Common myeloid progenitor, CD34-positive (primary cell): ENCODE data around the gene FLNA.
A peak's percentile ranks its signal among the peaks of the same experiment; 100 is the strongest.
"Not testable (repeated sequence)": the region's sequence is repeated elsewhere in the genome, so short reads cannot be mapped to it uniquely, and the experiment has no call there.

ENCODE experiments used
- CTCF ChIA-PET: fragments of 350-600 bp; sonication (Branson Sonifier 250); formaldehyde crosslinking; loops from one replicate; lab custom pipeline; 2021; ENCODE audit warnings: antibody characterized with exemption; lab: Charles Lee
- POLR2A ChIA-PET: fragments of 350-600 bp; sonication (Branson Sonifier 250); formaldehyde crosslinking; loops from one replicate; lab custom pipeline; 2021; ENCODE audit warnings: antibody characterized with exemption; lab: Charles Lee
- DNase-seq, 3 donors: peaks; one replicate each; pipeline versions ENCODE4 v3.0.0 to v3.0.0-alpha.2; 2013
- H3K27ac ChIP-seq, 2 experiments: 1 replicate in 1 of 2; 2 replicates in 1 of 2; pipeline ENCODE4 v1.7.0; 2013; ENCODE audit warnings: inconsistent platforms in 2 of 2, low read length in 2 of 2, mild to moderate bottlenecking in 2 of 2, low read depth in 1 of 2, moderate library complexity in 1 of 2; ENCODE audit not compliant: severe bottlenecking in 2 of 2, insufficient read depth in 1 of 2, poor library complexity in 1 of 2
- H3K27me3 ChIP-seq, 5 experiments: replicated peaks in 2 of 5; 1 replicate in 3 of 5; 2 replicates in 2 of 5; pipeline versions ENCODE4 v1.6.1 to v1.7.0; 2013; ENCODE audit warnings: low read length in 4 of 5, mild to moderate bottlenecking in 2 of 5, moderate library complexity in 2 of 5, inconsistent platforms in 1 of 5; ENCODE audit not compliant: insufficient read depth in 5 of 5, control insufficient read depth in 4 of 5
- H3K36me3 ChIP-seq, 4 experiments: 1 replicate in 2 of 4; 2 replicates in 2 of 4; pipeline versions ENCODE4 v1.6.1 to v1.7.0; 2013; ENCODE audit warnings: low read length in 3 of 4, control low read depth in 1 of 4, mild to moderate bottlenecking in 1 of 4; ENCODE audit not compliant: control insufficient read depth in 4 of 4, insufficient read depth in 4 of 4
- H3K4me1 ChIP-seq, 4 experiments: 1 replicate in 3 of 4; 2 replicates in 1 of 4; pipeline versions ENCODE4 v1.6.1 to v1.7.1; 2013; ENCODE audit warnings: low read length in 3 of 4, mild to moderate bottlenecking in 3 of 4, control low read depth in 1 of 4, inconsistent platforms in 1 of 4, moderate library complexity in 1 of 4; ENCODE audit not compliant: control insufficient read depth in 4 of 4, insufficient read depth in 4 of 4; ENCODE audit errors: control extremely low read depth in 1 of 4
- H3K4me3 ChIP-seq, 7 experiments: 1 replicate in 4 of 7; 2 replicates in 3 of 7; pipeline versions ENCODE4 v1.5.1 to v1.7.0; 2013; ENCODE audit warnings: mild to moderate bottlenecking in 7 of 7, low read length in 6 of 7, moderate library complexity in 6 of 7, inconsistent platforms in 2 of 7, low read depth in 2 of 7, control low read depth in 1 of 7; ENCODE audit not compliant: insufficient read depth in 4 of 7, control insufficient read depth in 1 of 7; ENCODE audit errors: extremely low read depth in 1 of 7
- H3K9me3 ChIP-seq, 5 experiments: 1 replicate in 4 of 5; 2 replicates in 1 of 5; pipeline versions ENCODE4 v1.6.1 to v1.7.1; 2013; ENCODE audit warnings: low read length in 4 of 5, mild to moderate bottlenecking in 2 of 5, inconsistent platforms in 1 of 5, low read depth in 1 of 5, moderate library complexity in 1 of 5; ENCODE audit not compliant: control insufficient read depth in 4 of 5, insufficient read depth in 2 of 5; ENCODE audit errors: control extremely low read depth in 1 of 5
- WGBS: methylation state at CpG from one replicate; pipeline ENCODE4 v1.1.5; 2013; ENCODE audit not compliant: insufficient coverage; 5-methylcytosine and 5-hydroxymethylcytosine counted together

The FLNA gene

GRCh38 chrX:154403858-154404257 is 29.4 kb upstream of the FLNA start:
- Histone ChIP-seq H3K4me1 (peaks cover 0 to 22% (median 13%) of the 10 kb centered on the region in 4 experiments), H3K36me3 (peaks cover 0 to 28% (median 16%) of the 10 kb centered on the region in 4 experiments), H3K27ac (no peak overlapping the region), H3K9me3 (peaks cover 0 to under 1% (median 0%) of the 10 kb centered on the region in 5 experiments), H3K4me3 (no peak overlapping the region), H3K27me3 (no peaks in the 10 kb centered on the region)
- ChIA-PET POLR2A (no interaction called here), CTCF (interaction anchor here (0.6 kb wide), 1 partner anchor 132 kb away, joined by 3 read pairs; no protein-coding TSS in a partner anchor)
- 100% methylated on average over 3 of the region's 4 CpGs for WGBS
- DNase-seq = no peak

- 93% methylated on average over 9 of the region's 10 CpGs for WGBS
- Histone ChIP-seq H3K9me3 (peaks cover 0 to 7% (median 0%) of the 10 kb centered on the region in 5 experiments), H3K36me3 (peaks cover 0 to 28% (median 16%) of the 10 kb centered on the region in 4 experiments), H3K4me3 (no peak overlapping the region), H3K27me3 (no peaks in the 10 kb centered on the region), H3K27ac (no peak overlapping the region), H3K4me1 (peaks cover 0 to 16% (median 7%) of the 10 kb centered on the region in 4 experiments)
- ChIA-PET CTCF (interaction anchor here (0.6 kb wide), 1 partner anchor 132 kb away, joined by 3 read pairs; no protein-coding TSS in a partner anchor), POLR2A (interaction anchor here (1.6 kb wide), 1 partner anchor 9 kb away, joined by 5 read pairs; no protein-coding TSS in a partner anchor)
- DNase-seq = no peak
Observed at GRCh38 chrX:154403192-154403591, 28.8 kb upstream of the FLNA start.

- ChIA-PET POLR2A (interaction anchor here (1.6 kb wide), 1 partner anchor 10 kb away, joined by 5 read pairs; no protein-coding TSS in a partner anchor), CTCF (interaction anchor here (1.3 kb wide), 1 partner anchor 25 kb away, joined by 3 read pairs; no protein-coding TSS in a partner anchor)
- peaks cover 0 to 17% (median 7%) of the 10 kb centered on the region in 4 experiments for H3K4me1 ChIP-seq
- no peak for DNase-seq
- H3K27ac ChIP-seq = no peak overlapping the region
- no peaks in the 10 kb centered on the region for H3K27me3 ChIP-seq
- H3K36me3 ChIP-seq = peaks cover 0 to 28% (median 16%) of the 10 kb centered on the region in 4 experiments
- H3K9me3 ChIP-seq = peaks cover 0 to 9% (median 0%) of the 10 kb centered on the region in 5 experiments
- no peak overlapping the region for H3K4me3 ChIP-seq
- WGBS = 88% methylated on average over 19 of the region's 19 CpGs
Observed at GRCh38 chrX:154402622-154403127, 28.2 kb upstream of the FLNA start.

GRCh38 chrX:154401918-154402621 is 27.6 kb upstream of the FLNA start:
- Histone ChIP-seq H3K4me1 (peaks cover 0 to 22% (median 10%) of the 10 kb centered on the region in 4 experiments), H3K27me3 (no peaks in the 10 kb centered on the region), H3K9me3 (peaks cover 0 to 9% (median 0%) of the 10 kb centered on the region in 5 experiments), H3K27ac (no peak overlapping the region), H3K4me3 (no peak overlapping the region), H3K36me3 (peaks cover 0 to 28% (median 16%) of the 10 kb centered on the region in 4 experiments)
- no peak for DNase-seq
- no CpG with 5 or more reads among the region's 6 CpGs for WGBS
- ChIA-PET POLR2A (interaction anchor here (1.6 kb wide), 1 partner anchor 10 kb away, joined by 5 read pairs; no protein-coding TSS in a partner anchor), CTCF (interaction anchor here (1.3 kb wide), 1 partner anchor 26 kb away, joined by 3 read pairs; no protein-coding TSS in a partner anchor)

GRCh38 chrX:154401045-154401799 is 26.8 kb upstream of the FLNA start:
- Histone ChIP-seq H3K36me3 (peaks cover 0 to 28% (median 16%) of the 10 kb centered on the region in 4 experiments), H3K27me3 (no peaks in the 10 kb centered on the region), H3K4me3 (no peak overlapping the region), H3K4me1 (peaks cover 0 to 22% (median 12%) of the 10 kb centered on the region in 4 experiments), H3K9me3 (peaks cover 0 to 9% (median 0%) of the 10 kb centered on the region in 5 experiments), H3K27ac (no peak overlapping the region)
- WGBS = 83% methylated on average over 6 of the region's 6 CpGs
- CTCF ChIA-PET = interaction anchor here (0.8 to 1.3 kb wide), 2 partner anchors 8 to 26 kb away, joined by 3 to 4 read pairs; partner anchors contain the start of gene DNASE1L1
- POLR2A ChIA-PET = interaction anchor here (1.6 kb wide), 1 partner anchor 11 kb away, joined by 5 read pairs; no protein-coding TSS in a partner anchor
- DNase-seq = peak in 2 of 3 donors; percentile 41 to 44

GRCh38 chrX:154400369-154400817 is 26.0 kb upstream of the FLNA start:
- H3K36me3 ChIP-seq = peaks cover 0 to 28% (median 16%) of the 10 kb centered on the region in 4 experiments
- H3K27me3 ChIP-seq, H3K9me3 ChIP-seq, POLR2A ChIA-PET, DNase-seq, H3K27ac ChIP-seq: not testable (repeated sequence)
- WGBS = 86% methylated on average over 3 of the region's 6 CpGs
- CTCF ChIA-PET = interaction anchor here (0.7 to 1.0 kb wide), 2 partner anchors 8 to 29 kb away, joined by 3 read pairs; no protein-coding TSS in a partner anchor
- peaks cover 0 to 22% (median 12%) of the 10 kb centered on the region in 4 experiments for H3K4me1 ChIP-seq
- peak overlapping the region in 2 of 7 experiments; percentile 71 to 89 for H3K4me3 ChIP-seq
